H9 (cell line): ENCODE data around the gene FBXL12. TPM values are rescaled to one million over a fixed set of nuclear protein-coding genes. Genes with fewer than 3 reads are reported as not detected.

ENCODE experiments used
- DNase-seq: peaks from one replicate; pipeline ENCODE4 v3.0.0-alpha.2; 2017
- H2AFZ ChIP-seq: one replicate; pipeline ENCODE4 v1.6.1; 2013; ENCODE audit warnings: mild to moderate bottlenecking, low read length, control low read depth, moderate library complexity
- H2AK5ac ChIP-seq: 2 replicates; pipeline ENCODE4 v1.6.1; 2013; ENCODE audit warnings: low read length, control low read depth, mixed read lengths; ENCODE audit not compliant: insufficient read length
- H2BK120ac ChIP-seq: one replicate; pipeline ENCODE4 v1.6.1; 2013; ENCODE audit warnings: low read depth, mild to moderate bottlenecking, low read length, control low read depth, inconsistent platforms; ENCODE audit not compliant: poor library complexity, severe bottlenecking
- H2BK12ac ChIP-seq: 2 replicates; pipeline ENCODE4 v1.6.1; 2013; ENCODE audit warnings: low read length, control low read depth, mixed read lengths, low read depth; ENCODE audit not compliant: insufficient read length
- H2BK15ac ChIP-seq: 2 replicates; pipeline ENCODE4 v1.6.1; 2013; ENCODE audit warnings: low read depth, low read length, control low read depth
- H2BK20ac ChIP-seq: one replicate; pipeline ENCODE4 v1.6.1; 2013; ENCODE audit warnings: low read depth, mild to moderate bottlenecking, low read length, control low read depth, inconsistent platforms; ENCODE audit not compliant: poor library complexity, severe bottlenecking
- H2BK5ac ChIP-seq: 2 replicates; pipeline ENCODE4 v1.6.1; 2013; ENCODE audit warnings: low read length, control low read depth, mixed read lengths; ENCODE audit not compliant: insufficient read length
- H3K14ac ChIP-seq: 2 replicates; pipeline ENCODE4 v1.6.1; 2013; ENCODE audit warnings: low read length, control low read depth; ENCODE audit not compliant: insufficient read depth
- H3K18ac ChIP-seq: 2 replicates; pipeline ENCODE4 v1.6.1; 2013; ENCODE audit warnings: low read depth, mild to moderate bottlenecking, mixed read lengths, low read length, control low read depth; ENCODE audit not compliant: insufficient read length
- H3K23ac ChIP-seq: 2 replicates; pipeline ENCODE4 v1.6.1; 2013; ENCODE audit warnings: low read length, control low read depth, mixed read lengths, low read depth; ENCODE audit not compliant: insufficient read length
- H3K23me2 ChIP-seq: 2 replicates; pipeline ENCODE4 v1.6.1; 2013; ENCODE audit warnings: low read depth, mild to moderate bottlenecking, mixed read lengths, low read length, control low read depth; ENCODE audit not compliant: insufficient read length, poor library complexity, severe bottlenecking
- H3K27ac ChIP-seq: 2 replicates; pipeline ENCODE4 v1.5.1; 2013; ENCODE audit warnings: low read length, control low read depth, mixed read lengths, low read depth; ENCODE audit not compliant: insufficient read length
- H3K27me3 ChIP-seq: 2 replicates; pipeline ENCODE4 v1.6.1; 2013; ENCODE audit warnings: low read length, control low read depth, inconsistent platforms; ENCODE audit not compliant: insufficient read depth
- H3K4ac ChIP-seq: 2 replicates; pipeline ENCODE4 v1.6.1; 2013; ENCODE audit warnings: low read depth, mild to moderate bottlenecking, control low read depth, inconsistent platforms, low read length, moderate library complexity
- H3K4me1 ChIP-seq: 2 replicates; pipeline ENCODE4 v1.6.1; 2013; ENCODE audit warnings: low read length, control low read depth, inconsistent platforms; ENCODE audit not compliant: insufficient read depth
- H3K4me2 ChIP-seq: 2 replicates; pipeline ENCODE4 v1.6.1; 2013; ENCODE audit warnings: low read length, control low read depth, mixed read lengths; ENCODE audit not compliant: insufficient read length, insufficient read depth
- H3K56ac ChIP-seq: 2 replicates; pipeline ENCODE4 v1.6.1; 2013; ENCODE audit warnings: low read depth, mild to moderate bottlenecking, mixed read lengths, low read length, control low read depth; ENCODE audit not compliant: insufficient read length
- H3K79me1 ChIP-seq: 2 replicates; pipeline ENCODE4 v1.6.1; 2013; ENCODE audit warnings: low read depth, mild to moderate bottlenecking, moderate library complexity, low read length, control low read depth, inconsistent platforms; ENCODE audit not compliant: insufficient read depth, poor library complexity, severe bottlenecking
- H3K79me2 ChIP-seq: 2 replicates; pipeline ENCODE4 v1.6.1; 2013; ENCODE audit warnings: low read length, control low read depth, inconsistent platforms; ENCODE audit not compliant: insufficient read depth
- H3K9ac ChIP-seq: 2 replicates; pipeline ENCODE4 v1.6.1; 2013; ENCODE audit warnings: low read length, control low read depth, mixed read lengths; ENCODE audit not compliant: insufficient read length; ENCODE audit errors: extremely low read depth
- H3K9me3 ChIP-seq: one replicate; pipeline ENCODE4 v1.6.1; 2013; ENCODE audit warnings: low read depth, low read length, inconsistent platforms; ENCODE audit not compliant: control insufficient read depth
- H3T11ph ChIP-seq: one replicate; pipeline ENCODE4 v1.6.1; 2013; ENCODE audit warnings: mild to moderate bottlenecking, low read length, control low read depth, inconsistent platforms
- H4K20me1 ChIP-seq: one replicate; pipeline ENCODE4 v1.6.1; 2013; ENCODE audit not compliant: control insufficient read depth, insufficient read length, insufficient read depth
- H4K5ac ChIP-seq: 2 replicates; pipeline ENCODE4 v1.6.1; 2013; ENCODE audit warnings: low read depth, mild to moderate bottlenecking, mixed read lengths, low read length, control low read depth; ENCODE audit not compliant: insufficient read length
- H4K8ac ChIP-seq: replicated peaks from 2 replicates; pipeline ENCODE4 v1.6.1; 2013; ENCODE audit warnings: low read length, control low read depth, mixed read lengths, low read depth; ENCODE audit not compliant: insufficient read length
- H4K91ac ChIP-seq: 2 replicates; pipeline ENCODE4 v1.6.1; 2013; ENCODE audit warnings: low read depth, mild to moderate bottlenecking, moderate library complexity, mixed read lengths, low read length, control low read depth; ENCODE audit not compliant: insufficient read length
- H3K27ac Mint-ChIP-seq, 3 experiments: 2 replicates in 2 of 3; 3 replicates in 1 of 3; pipeline ENCODE4 v1.8.0; 2020 to 2021; ENCODE audit warnings: mixed read lengths in 3 of 3, mild to moderate bottlenecking in 1 of 3, moderate library complexity in 1 of 3
- H3K27me3 Mint-ChIP-seq: 2 replicates; pipeline ENCODE4 v1.8.0; 2021; ENCODE audit warnings: low read depth, mild to moderate bottlenecking, moderate library complexity, mixed read lengths
- H3K36me3 Mint-ChIP-seq, 3 experiments: 2 replicates in 2 of 3; 3 replicates in 1 of 3; pipeline ENCODE4 v1.8.0; 2020 to 2021; ENCODE audit warnings: low read depth in 3 of 3, mixed read lengths in 3 of 3; ENCODE audit not compliant: insufficient read depth in 1 of 3
- H3K4me1 Mint-ChIP-seq, 2 experiments: 2 replicates each; pipeline ENCODE4 v1.8.0; 2020; ENCODE audit warnings: mixed read lengths in 2 of 2
- H3K4me3 Mint-ChIP-seq, 2 experiments: 2 replicates in 1 of 2; 3 replicates in 1 of 2; pipeline ENCODE4 v1.8.0; 2020 to 2021; ENCODE audit warnings: mild to moderate bottlenecking in 2 of 2, mixed read lengths in 2 of 2, moderate library complexity in 1 of 2
- H3K9me3 Mint-ChIP-seq, 2 experiments: 2 replicates in 1 of 2; 3 replicates in 1 of 2; pipeline ENCODE4 v1.8.0; 2020; ENCODE audit warnings: mild to moderate bottlenecking in 2 of 2, mixed read lengths in 2 of 2, moderate library complexity in 1 of 2
- WGBS: extraction: QIAGEN DNeasy Blood & Tissue Kit; methylation state at CpG from one replicate; pipeline ENCODE4 v1.1.7; 2013; ENCODE audit warnings: missing lambda C conversion rate, low lambda C conversion rate, mixed read lengths; ENCODE audit not compliant: insufficient read length; ENCODE audit errors: extremely low coverage; 5-methylcytosine and 5-hydroxymethylcytosine counted together
- total RNA-seq: library from RNA; stranded (reverse); gene quantifications from 2 replicates; pipeline ENCODE4 v1.2.1, GENCODE V29; 2021
- TF ChIP-seq, protein P1 (sequence below): fragments of 200-600 bp; sonication (generic); conservative IDR thresholded peaks from 3 replicates; pipeline ENCODE4 v1.8.0; 2021; ENCODE audit warnings: antibody characterized with exemption, mild to moderate bottlenecking

The FBXL12 gene
- total RNA-seq, 1 experiment from 2014 or later: 31.8 TPM

DNA sequence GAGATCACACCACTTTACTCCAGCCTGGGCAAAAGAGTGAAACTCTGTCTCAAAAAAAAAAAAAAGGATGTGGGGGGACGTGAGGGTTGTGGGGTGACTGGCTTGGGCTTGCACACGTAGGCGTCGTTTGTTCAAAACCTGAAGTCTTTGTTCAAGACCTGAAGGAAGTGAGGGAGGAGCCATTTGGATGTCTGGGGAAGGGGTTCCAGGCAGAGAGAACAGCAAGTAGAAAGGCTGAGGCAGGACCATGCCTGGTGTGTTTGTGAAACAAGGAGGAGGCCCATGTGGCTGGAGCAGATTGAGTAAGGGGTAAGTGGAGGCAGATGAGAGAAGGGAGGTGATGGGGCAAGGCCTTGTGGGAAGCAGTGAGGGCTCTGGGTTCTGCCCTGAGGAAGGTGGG is 44.1 kb upstream of the FBXL12 start:
- Histone ChIP-seq H2BK12ac (no peak overlapping the region), H3K4me1 (no peaks in the 10 kb centered on the region), H4K8ac (no peak overlapping the region), H3K56ac (no peak overlapping the region), H2BK20ac (no peak overlapping the region), H2BK15ac (no peak overlapping the region), H3K27me3 (no peaks in the 10 kb centered on the region), H3K4ac (no peak overlapping the region), H3K14ac (no peak overlapping the region), H4K91ac (no peak overlapping the region), H2BK120ac (no peak overlapping the region), H3K79me1 (no peaks in the 10 kb centered on the region), H3K4me2 (no peak overlapping the region), H2BK5ac (no peak overlapping the region), H3K79me2 (no peaks in the 10 kb centered on the region), H3K27ac (no peak overlapping the region), H3T11ph (no peak overlapping the region), H2AFZ (no peak overlapping the region), H3K23me2 (no peaks in the 10 kb centered on the region), H2AK5ac (no peak overlapping the region), H3K9ac (no peak overlapping the region), H3K9me3 (no peaks in the 10 kb centered on the region), H3K23ac (no peak overlapping the region), H3K18ac (no peak overlapping the region), H4K5ac (no peak overlapping the region), H4K20me1 (no peaks in the 10 kb centered on the region)
- WGBS: no CpG with 5 or more reads among the region's 4 CpGs
- no peak for DNase-seq
- H3K27me3 Mint-ChIP-seq: no peaks in the 10 kb centered on the region
- TF ChIP-seq, protein P1, sequence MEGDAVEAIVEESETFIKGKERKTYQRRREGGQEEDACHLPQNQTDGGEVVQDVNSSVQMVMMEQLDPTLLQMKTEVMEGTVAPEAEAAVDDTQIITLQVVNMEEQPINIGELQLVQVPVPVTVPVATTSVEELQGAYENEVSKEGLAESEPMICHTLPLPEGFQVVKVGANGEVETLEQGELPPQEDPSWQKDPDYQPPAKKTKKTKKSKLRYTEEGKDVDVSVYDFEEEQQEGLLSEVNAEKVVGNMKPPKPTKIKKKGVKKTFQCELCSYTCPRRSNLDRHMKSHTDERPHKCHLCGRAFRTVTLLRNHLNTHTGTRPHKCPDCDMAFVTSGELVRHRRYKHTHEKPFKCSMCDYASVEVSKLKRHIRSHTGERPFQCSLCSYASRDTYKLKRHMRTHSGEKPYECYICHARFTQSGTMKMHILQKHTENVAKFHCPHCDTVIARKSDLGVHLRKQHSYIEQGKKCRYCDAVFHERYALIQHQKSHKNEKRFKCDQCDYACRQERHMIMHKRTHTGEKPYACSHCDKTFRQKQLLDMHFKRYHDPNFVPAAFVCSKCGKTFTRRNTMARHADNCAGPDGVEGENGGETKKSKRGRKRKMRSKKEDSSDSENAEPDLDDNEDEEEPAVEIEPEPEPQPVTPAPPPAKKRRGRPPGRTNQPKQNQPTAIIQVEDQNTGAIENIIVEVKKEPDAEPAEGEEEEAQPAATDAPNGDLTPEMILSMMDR: no peak
- peaks cover 5 to 24% (median 20%) of the 10 kb centered on the region in 3 experiments; a peak in 6 of 7 replicates for H3K36me3 Mint-ChIP-seq
- peaks cover 6 to 22% of the 10 kb centered on the region in 2 experiments for H3K4me1 Mint-ChIP-seq
- no peaks in the 10 kb centered on the region for H3K9me3 Mint-ChIP-seq
- H3K27ac Mint-ChIP-seq: peak overlapping the region; percentile 21 to 59 (median 55); a peak in 4 of 7 replicates
- H3K4me3 Mint-ChIP-seq: no peak overlapping the region
